ENCODE measurements around the gene COPS7A. TPM values are rescaled to one million over a fixed set of nuclear protein-coding genes. Genes with fewer than 3 reads are reported as not detected.

The COPS7A gene
- total and polyA plus RNA-seq, 2 experiments from 2014 or later = 123 to 133 TPM

GRCh38 chr12:6775185-6776174 is 51.6 kb downstream of the COPS7A start:
- H3K9me2 ChIP-seq (ENCODE audit: insufficient read depth) = no peaks in the 10 kb centered on the region
- H3K4me1 ChIP-seq (ENCODE audit: insufficient read depth) = peaks cover 6% of the 10 kb centered on the region
- WGBS, 2 experiments (ENCODE audit: low coverage in 1 of 2, low lambda C conversion rate in 2 of 2, missing lambda C conversion rate in 2 of 2) = 91 to 95% methylated on average over 16 of the region's 16 CpGs
- H3K4me3 ChIP-seq = no peak overlapping the region
- H3K79me2 ChIP-seq (ENCODE audit: insufficient read depth) = no peaks in the 10 kb centered on the region
- no peaks in the 10 kb centered on the region for H3K27me3 ChIP-seq (replicated peaks; ENCODE audit: insufficient read depth)
- H3K9ac ChIP-seq = no peak overlapping the region
- TF ChIP-seq EZH2 (IDR thresholded peaks at IDR 0.05; ENCODE audit: insufficient read depth, poor library complexity, severe bottlenecking) = no peak
- TF ChIP-seq EZH2phosphoT487 (IDR thresholded peaks at IDR 0.05; ENCODE audit: insufficient read depth, low read depth) = no peak
- peaks cover 7% of the 10 kb centered on the region; the same call in 1 of the 2 replicates for H3K36me3 ChIP-seq (ENCODE audit: low read depth)
- no peak overlapping the region for H3K27ac ChIP-seq
- no peak overlapping the region for H2AFZ ChIP-seq
- peaks cover 18% of the 10 kb centered on the region for H3F3A ChIP-seq (ENCODE audit: insufficient read depth)
- no peaks in the 10 kb centered on the region for H3K9me3 ChIP-seq (ENCODE audit: low read depth)
- no peak overlapping the region for H3K4me2 ChIP-seq (ENCODE audit: unreplicated experiment)
- DNase-seq = no peak
- in situ Hi-C loops (cut with MboI) = no loop called here
- H4K20me1 ChIP-seq (ENCODE audit: insufficient read depth) = no peaks in the 10 kb centered on the region

DNA sequence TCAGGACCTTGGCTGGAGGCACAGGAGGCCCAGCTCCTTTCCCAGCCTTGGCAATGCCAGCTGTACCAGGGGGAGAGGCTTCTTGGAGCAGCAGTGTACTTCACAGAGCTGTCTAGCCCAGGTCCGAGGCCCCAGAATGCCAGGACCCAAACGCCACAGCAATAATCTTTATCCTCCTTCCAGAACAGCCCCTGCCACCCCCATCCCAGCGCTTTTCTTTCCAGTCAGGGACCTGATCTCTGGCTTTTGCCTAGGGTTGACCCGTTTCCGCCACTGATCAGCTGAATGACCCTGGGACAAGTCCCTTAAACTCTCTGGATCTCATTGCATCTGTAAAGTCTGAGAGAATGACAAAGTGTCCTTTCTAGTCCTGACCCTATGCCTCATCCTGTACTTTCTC is 53.5 kb downstream of the COPS7A start:
- in situ Hi-C loops (cut with MboI) = no loop called here
- no peaks in the 10 kb centered on the region for H3K9me3 ChIP-seq (ENCODE audit: low read depth)
- no peak overlapping the region for H2AFZ ChIP-seq
- H3F3A ChIP-seq (ENCODE audit: insufficient read depth) = peaks cover 3% of the 10 kb centered on the region; the same call in 1 of the 2 replicates
- H3K4me1 ChIP-seq (ENCODE audit: insufficient read depth) = peaks cover 6% of the 10 kb centered on the region
- no peaks in the 10 kb centered on the region for H4K20me1 ChIP-seq (ENCODE audit: insufficient read depth)
- no peak overlapping the region for H3K4me3 ChIP-seq
- H3K79me2 ChIP-seq (ENCODE audit: insufficient read depth) = no peaks in the 10 kb centered on the region
- H3K27ac ChIP-seq = no peak overlapping the region
- no peak for TF ChIP-seq EZH2phosphoT487 (IDR thresholded peaks at IDR 0.05; ENCODE audit: insufficient read depth, low read depth)
- TF ChIP-seq EZH2 (IDR thresholded peaks at IDR 0.05; ENCODE audit: insufficient read depth, poor library complexity, severe bottlenecking) = no peak
- H3K36me3 ChIP-seq (ENCODE audit: low read depth) = no peaks in the 10 kb centered on the region
- H3K9ac ChIP-seq = no peak overlapping the region
- no peak overlapping the region for H3K4me2 ChIP-seq (ENCODE audit: unreplicated experiment)
- no peaks in the 10 kb centered on the region for H3K9me2 ChIP-seq (ENCODE audit: insufficient read depth)
- WGBS, 2 experiments (ENCODE audit: low coverage in 1 of 2, low lambda C conversion rate in 2 of 2, missing lambda C conversion rate in 2 of 2) = 95 to 96% methylated on average over 5 of the region's 5 CpGs
- H3K27me3 ChIP-seq (replicated peaks; ENCODE audit: insufficient read depth) = no peaks in the 10 kb centered on the region
- no peak for DNase-seq

- in situ Hi-C loops (cut with MboI) = no loop called here
- whole genome bisulfite sequencing, 2 experiments (ENCODE audit: low coverage in 1 of 2, low lambda C conversion rate in 2 of 2, missing lambda C conversion rate in 2 of 2) = 8% methylated on average over 11 to 14 of the region's 14 CpGs
- Histone ChIP-seq H3K9me3 (ENCODE audit: low read depth) (no peaks in the 10 kb centered on the region), H3F3A (ENCODE audit: insufficient read depth) (peaks cover 3% of the 10 kb centered on the region; the same call in 1 of the 2 replicates), H3K27ac (0 out of 2 replicates have a peak overlapping the region, but pooled peaks have one; percentile 1), H3K27me3 (replicated peaks; ENCODE audit: insufficient read depth) (no peaks in the 10 kb centered on the region), H3K4me2 (ENCODE audit: unreplicated experiment) (peak overlapping the region; percentile 92), H3K79me2 (ENCODE audit: insufficient read depth) (no peaks in the 10 kb centered on the region), H3K9me2 (ENCODE audit: insufficient read depth) (no peaks in the 10 kb centered on the region), H3K9ac (peak overlapping the region; percentile 57), H3K4me1 (ENCODE audit: insufficient read depth) (peaks cover 6% of the 10 kb centered on the region), H3K4me3 (peak overlapping the region; percentile 75), H2AFZ (peak overlapping the region; percentile 76), H3K36me3 (ENCODE audit: low read depth) (no peaks in the 10 kb centered on the region), H4K20me1 (ENCODE audit: insufficient read depth) (no peaks in the 10 kb centered on the region)
- DNase-seq = peak; percentile 78
- no peak for TF ChIP-seq EZH2 (IDR thresholded peaks at IDR 0.05; ENCODE audit: insufficient read depth, poor library complexity, severe bottlenecking)
- TF ChIP-seq EZH2phosphoT487 (IDR thresholded peaks at IDR 0.05; ENCODE audit: insufficient read depth, low read depth) = no peak
Observed at GRCh38 chr12:6778217-6778573, 54.3 kb downstream of the COPS7A start.

DNA sequence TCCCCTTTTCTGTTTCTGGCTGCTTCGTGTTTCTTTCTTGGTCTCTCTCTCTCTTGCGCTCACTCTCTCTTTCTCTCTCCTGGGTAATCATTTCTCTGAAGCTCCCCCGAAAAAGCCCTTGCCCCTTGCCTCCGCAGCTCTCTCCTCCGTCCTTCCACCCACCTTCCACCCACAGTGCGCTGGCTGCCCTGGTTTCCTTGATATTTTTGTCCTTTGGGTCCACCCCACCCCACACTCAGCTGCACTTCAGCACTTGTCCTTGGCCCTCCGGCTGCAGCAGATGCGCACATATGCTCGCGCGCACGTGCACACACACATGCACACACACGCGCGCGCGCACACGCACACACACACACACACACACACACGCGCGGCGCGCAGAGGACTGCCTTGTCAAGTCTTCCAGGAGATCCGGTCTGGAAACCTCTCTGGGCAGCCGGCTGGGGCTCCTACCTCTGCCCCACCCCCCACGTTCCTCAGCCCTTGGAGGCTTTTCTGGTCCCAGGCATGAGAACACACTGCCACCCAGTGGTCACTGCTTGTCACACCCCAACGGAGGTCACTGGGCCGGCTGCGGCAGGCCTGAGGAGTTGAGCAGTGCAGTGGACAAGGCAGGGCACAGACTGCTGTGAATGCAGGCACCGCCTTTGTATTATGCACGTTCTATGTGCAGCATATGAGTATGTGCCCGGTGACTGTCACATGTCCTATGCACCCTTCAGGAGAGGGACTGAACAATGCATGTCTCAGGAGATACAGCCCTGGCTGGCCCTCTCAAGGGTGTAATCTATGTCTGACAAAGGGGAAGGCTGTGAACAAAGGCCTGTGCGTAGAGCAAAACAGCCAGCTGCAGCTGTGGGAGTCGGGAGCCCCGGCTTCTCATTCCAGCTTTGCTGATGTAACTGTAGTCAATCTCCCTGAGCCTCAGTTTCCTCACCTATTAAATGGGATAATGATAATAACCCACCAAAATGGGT is 55.0 kb downstream of the COPS7A start:
- Histone ChIP-seq H3K9me2 (ENCODE audit: insufficient read depth) (no peaks in the 10 kb centered on the region), H3K4me3 (peak overlapping the region; percentile 75), H3K9me3 (ENCODE audit: low read depth) (no peaks in the 10 kb centered on the region), H3K27ac (0 out of 2 replicates have a peak overlapping the region, but pooled peaks have one; percentile 1), H3K79me2 (ENCODE audit: insufficient read depth) (no peaks in the 10 kb centered on the region), H3K4me2 (ENCODE audit: unreplicated experiment) (peak overlapping the region; percentile 92), H3K4me1 (ENCODE audit: insufficient read depth) (peaks cover 6% of the 10 kb centered on the region), H3F3A (ENCODE audit: insufficient read depth) (peaks cover 3% of the 10 kb centered on the region; the same call in 1 of the 2 replicates), H4K20me1 (ENCODE audit: insufficient read depth) (no peaks in the 10 kb centered on the region), H2AFZ (peak overlapping the region; percentile 76), H3K36me3 (ENCODE audit: low read depth) (no peaks in the 10 kb centered on the region), H3K9ac (peak overlapping the region; percentile 57), H3K27me3 (replicated peaks; ENCODE audit: insufficient read depth) (no peaks in the 10 kb centered on the region)
- TF ChIP-seq EZH2phosphoT487 (IDR thresholded peaks at IDR 0.05; ENCODE audit: insufficient read depth, low read depth) = no peak
- no peak for TF ChIP-seq EZH2 (IDR thresholded peaks at IDR 0.05; ENCODE audit: insufficient read depth, poor library complexity, severe bottlenecking)
- WGBS, 2 experiments (ENCODE audit: low coverage in 1 of 2, low lambda C conversion rate in 2 of 2, missing lambda C conversion rate in 2 of 2) = 3 to 4% methylated on average over 33 to 35 of the region's 35 CpGs
- in situ Hi-C loops (cut with MboI) = no loop called here
- DNase-seq = peak; percentile 96
